SU-DHL-6 (cell line): ENCODE results near the gene PSMC5.

ENCODE experiments used
- CTCF ChIP-seq: fragments of 200-600 bp; sonication (generic); IDR thresholded peaks from one replicate; pipeline ENCODE4 v1.5.1; 2017; ENCODE audit warnings: antibody characterized with exemption, mild to moderate bottlenecking, low read length, moderate library complexity; ENCODE audit not compliant: insufficient read depth, poor library complexity, severe bottlenecking
- EZH2phosphoT487 ChIP-seq: fragments of 200-600 bp; sonication (generic), shearing (Covaris generic); conservative IDR thresholded peaks from 2 replicates; pipeline ENCODE4 v1.6.1; 2018; ENCODE audit warnings: mild to moderate bottlenecking, antibody characterized with exemption, low read length, moderate library complexity, mixed read lengths

DNA sequence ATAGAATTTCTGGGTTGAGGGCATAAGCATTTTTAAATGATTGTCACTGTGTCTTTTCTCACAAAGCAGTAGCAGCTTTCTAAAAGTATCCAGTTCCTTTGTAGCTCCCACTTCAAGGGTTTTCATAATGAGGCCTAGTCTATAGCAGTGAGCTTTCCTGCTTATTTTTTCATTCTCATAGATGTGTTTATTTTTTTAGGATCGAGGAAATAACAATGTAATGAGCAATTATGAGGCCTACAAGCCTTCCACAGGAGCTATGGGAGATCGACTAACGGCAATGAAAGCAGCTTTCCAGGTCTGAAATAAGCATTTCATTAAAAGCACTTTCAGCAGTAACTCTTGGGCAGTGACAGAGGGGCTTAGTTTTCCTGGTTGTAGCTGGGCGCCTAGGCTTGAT is 10.6 kb upstream of the PSMC5 start:
- TF ChIP-seq CTCF (no peak), EZH2phosphoT487 (no peak)
